ENCODE data around the gene CEP170. TPM values are rescaled to one million over a fixed set of nuclear protein-coding genes. Genes with fewer than 3 reads are reported as not detected.

The CEP170 gene
- total RNA-seq, 2 donors from 2014 or later, result 59.8 to 74.3 TPM

Other genes starting within 250 kb of the CEP170 start
- gene SDCCAG8, start 760 bp upstream of the CEP170 start, total RNA-seq, result 10 to 100 TPM; 23.2 to 91.0 TPM